Measurements from ENCODE around the gene SCAMP3. TPM values are rescaled to one million over a fixed set of nuclear protein-coding genes. Genes with fewer than 3 reads are reported as not detected.

Gene SCAMP3
- total and polyA plus RNA-seq, 2 experiments from 2014 or later = 50.5 to 52.5 TPM

Other genes starting within 250 kb of the SCAMP3 start
- gene DCST2, start 228.6 kb downstream of the SCAMP3 start, total RNA-seq (2014; rRNA removed; shearing (Covaris generic)) = not detected in 2 replicates
- 0.28 and 0.78 TPM in 2 replicates for gene DCST2, start 228.6 kb downstream of the SCAMP3 start, polyA plus RNA-seq (2016; fragmentation: Nextera tagmentation; extraction: Ambion mirVana)
- gene DCST1, start 228.5 kb downstream of the SCAMP3 start, total RNA-seq (2014; rRNA removed; shearing (Covaris generic)) = not detected in 2 replicates
- gene DCST1, start 228.5 kb downstream of the SCAMP3 start, polyA plus RNA-seq (2016; fragmentation: Nextera tagmentation; extraction: Ambion mirVana) = not detected in 2 replicates
- 25.9 and 31.1 TPM in 2 replicates for gene ADAM15, start 211.0 kb downstream of the SCAMP3 start, total RNA-seq (2014; rRNA removed; shearing (Covaris generic))
- gene ADAM15, start 211.0 kb downstream of the SCAMP3 start, polyA plus RNA-seq (2016; fragmentation: Nextera tagmentation; extraction: Ambion mirVana) = 24.2 and 25.9 TPM in 2 replicates
- gene EFNA4, start 198.6 kb downstream of the SCAMP3 start, total RNA-seq (2014; rRNA removed; shearing (Covaris generic)) = 22.9 and 25.0 TPM in 2 replicates
- 11.1 and 16.4 TPM in 2 replicates for gene EFNA4, start 198.6 kb downstream of the SCAMP3 start, polyA plus RNA-seq (2016; fragmentation: Nextera tagmentation; extraction: Ambion mirVana)
- 13.6 and 14.5 TPM in 2 replicates for gene EFNA3, start 183.5 kb downstream of the SCAMP3 start, total RNA-seq (2014; rRNA removed; shearing (Covaris generic))
- 10.3 and 13.5 TPM in 2 replicates for gene EFNA3, start 183.5 kb downstream of the SCAMP3 start, polyA plus RNA-seq (2016; fragmentation: Nextera tagmentation; extraction: Ambion mirVana)
- gene EFNA1, start 134.5 kb downstream of the SCAMP3 start, total RNA-seq (2014; rRNA removed; shearing (Covaris generic)) = 2.1 and 5.1 TPM in 2 replicates
- gene EFNA1, start 134.5 kb downstream of the SCAMP3 start, polyA plus RNA-seq (2016; fragmentation: Nextera tagmentation; extraction: Ambion mirVana) = 3.2 and 5.1 TPM in 2 replicates
- 30.0 and 50.5 TPM in 2 replicates for gene SLC50A1, start 126.5 kb downstream of the SCAMP3 start, total RNA-seq (2014; rRNA removed; shearing (Covaris generic))
- gene SLC50A1, start 126.5 kb downstream of the SCAMP3 start, polyA plus RNA-seq (2016; fragmentation: Nextera tagmentation; extraction: Ambion mirVana) = 63.9 and 65.4 TPM in 2 replicates
- gene DPM3, start 121.8 kb downstream of the SCAMP3 start, total RNA-seq (2014; rRNA removed; shearing (Covaris generic)) = 13.6 and 19.2 TPM in 2 replicates
- gene DPM3, start 121.8 kb downstream of the SCAMP3 start, polyA plus RNA-seq (2016; fragmentation: Nextera tagmentation; extraction: Ambion mirVana) = 71.4 and 76.5 TPM in 2 replicates
- 101 and 106 TPM in 2 replicates for gene KRTCAP2, start 89.1 kb downstream of the SCAMP3 start, total RNA-seq (2014; rRNA removed; shearing (Covaris generic))
- gene KRTCAP2, start 89.1 kb downstream of the SCAMP3 start, polyA plus RNA-seq (2016; fragmentation: Nextera tagmentation; extraction: Ambion mirVana) = 579 and 628 TPM in 2 replicates
- 15.4 and 18.8 TPM in 2 replicates for gene TRIM46, start 88.5 kb downstream of the SCAMP3 start, total RNA-seq (2014; rRNA removed; shearing (Covaris generic))
- gene TRIM46, start 88.5 kb downstream of the SCAMP3 start, polyA plus RNA-seq (2016; fragmentation: Nextera tagmentation; extraction: Ambion mirVana) = 7.4 and 8.1 TPM in 2 replicates
- gene THBS3, start 54.5 kb downstream of the SCAMP3 start, total RNA-seq (2014; rRNA removed; shearing (Covaris generic)) = 1.2 and 6.3 TPM in 2 replicates
- 4.3 and 5.0 TPM in 2 replicates for gene THBS3, start 54.5 kb downstream of the SCAMP3 start, polyA plus RNA-seq (2016; fragmentation: Nextera tagmentation; extraction: Ambion mirVana)
- 66.7 and 77.7 TPM in 2 replicates for gene MTX1, start 53.7 kb downstream of the SCAMP3 start, total RNA-seq (2014; rRNA removed; shearing (Covaris generic))
- gene MTX1, start 53.7 kb downstream of the SCAMP3 start, polyA plus RNA-seq (2016; fragmentation: Nextera tagmentation; extraction: Ambion mirVana) = 106 and 109 TPM in 2 replicates
- gene ENTREP3, start 6.9 kb downstream of the SCAMP3 start, total RNA-seq (2014; rRNA removed; shearing (Covaris generic)) = 34.7 and 46.3 TPM in 2 replicates
- 18.6 and 19.5 TPM in 2 replicates for gene ENTREP3, start 6.9 kb downstream of the SCAMP3 start, polyA plus RNA-seq (2016; fragmentation: Nextera tagmentation; extraction: Ambion mirVana)
- 40.4 and 54.6 TPM in 2 replicates for gene CLK2, start 11.1 kb upstream of the SCAMP3 start, total RNA-seq (2014; rRNA removed; shearing (Covaris generic))
- gene CLK2, start 11.1 kb upstream of the SCAMP3 start, polyA plus RNA-seq (2016; fragmentation: Nextera tagmentation; extraction: Ambion mirVana) = 23.9 and 27.2 TPM in 2 replicates
- gene HCN3, start 15.1 kb upstream of the SCAMP3 start, total RNA-seq (2014; rRNA removed; shearing (Covaris generic)) = 3.5 and 4.9 TPM in 2 replicates
- gene HCN3, start 15.1 kb upstream of the SCAMP3 start, polyA plus RNA-seq (2016; fragmentation: Nextera tagmentation; extraction: Ambion mirVana) = 3.4 and 4.6 TPM in 2 replicates
- gene PKLR, start 39.1 kb upstream of the SCAMP3 start, total RNA-seq (2014; rRNA removed; shearing (Covaris generic)) = 3.3 and 3.7 TPM in 2 replicates
- gene PKLR, start 39.1 kb upstream of the SCAMP3 start, polyA plus RNA-seq (2016; fragmentation: Nextera tagmentation; extraction: Ambion mirVana) = 1.5 and 2.0 TPM in 2 replicates
- gene FDPS, start 46.5 kb upstream of the SCAMP3 start, total RNA-seq (2014; rRNA removed; shearing (Covaris generic)) = 274 and 287 TPM in 2 replicates
- 366 and 373 TPM in 2 replicates for gene FDPS, start 46.5 kb upstream of the SCAMP3 start, polyA plus RNA-seq (2016; fragmentation: Nextera tagmentation; extraction: Ambion mirVana)
- 57.6 and 87.7 TPM in 2 replicates for gene RUSC1, start 58.5 kb upstream of the SCAMP3 start, total RNA-seq (2014; rRNA removed; shearing (Covaris generic))
- 48.2 and 53.4 TPM in 2 replicates for gene RUSC1, start 58.5 kb upstream of the SCAMP3 start, polyA plus RNA-seq (2016; fragmentation: Nextera tagmentation; extraction: Ambion mirVana)